Osteocyte (in vitro differentiated cells): ENCODE results near the gene IL1RAPL2. TPM values are rescaled to one million over a fixed set of nuclear protein-coding genes. Genes with fewer than 3 reads are reported as not detected.

Experiments used
- DNase-seq: peaks from one replicate; pipeline ENCODE4 v3.0.0; 2021; ENCODE audit warnings: mixed read lengths; ENCODE audit not compliant: unreplicated experiment; ENCODE audit errors: extremely low spot score
- H3K27ac Mint-ChIP-seq: one replicate; pipeline ENCODE4 v1.8.0; 2021; ENCODE audit warnings: mild to moderate bottlenecking, mixed read lengths; ENCODE audit not compliant: unreplicated experiment
- H3K27me3 Mint-ChIP-seq: one replicate; pipeline ENCODE4 v1.8.0; 2021; ENCODE audit warnings: mixed read lengths; ENCODE audit not compliant: unreplicated experiment
- H3K36me3 Mint-ChIP-seq: one replicate; pipeline ENCODE4 v1.8.0; 2021; ENCODE audit warnings: mixed read lengths; ENCODE audit not compliant: unreplicated experiment
- H3K4me1 Mint-ChIP-seq: one replicate; pipeline ENCODE4 v1.8.0; 2021; ENCODE audit warnings: mixed read lengths; ENCODE audit not compliant: unreplicated experiment
- H3K4me3 Mint-ChIP-seq: one replicate; pipeline ENCODE4 v1.8.0; 2021; ENCODE audit warnings: mild to moderate bottlenecking, moderate library complexity, mixed read lengths; ENCODE audit not compliant: unreplicated experiment
- H3K9me3 Mint-ChIP-seq: one replicate; pipeline ENCODE4 v1.8.0; 2021; ENCODE audit warnings: mixed read lengths; ENCODE audit not compliant: unreplicated experiment
- CTCF ChIP-seq: fragments of 200-600 bp; sonication (generic); IDR thresholded peaks from 2 replicates; pipeline ENCODE4 v1.5.0; 2021; ENCODE audit warnings: antibody characterized with exemption, mild to moderate bottlenecking, moderate library complexity
- total RNA-seq: library from RNA; stranded (reverse); gene quantifications from 2 replicates; pipeline ENCODE4 v1.2.1, GENCODE V29; 2021

Gene IL1RAPL2
- total RNA-seq, 1 donor from 2014 or later = not detected

- Mint-ChIP-seq H3K36me3 (no peaks in the 10 kb centered on the region), H3K4me3 (no peak overlapping the region), H3K27ac (no peak overlapping the region), H3K27me3 (no peaks in the 10 kb centered on the region), H3K4me1 (no peaks in the 10 kb centered on the region), H3K9me3 (no peaks in the 10 kb centered on the region)
- DNase-seq = no peak
- TF ChIP-seq CTCF = no peak
These were observed 1178.3 kb downstream of the IL1RAPL2 start for GRCh38 chrX:105744291-105744690.

- DNase-seq = no peak
- TF ChIP-seq CTCF = no peak
- no peaks in the 10 kb centered on the region for H3K9me3 Mint-ChIP-seq
- H3K4me1 Mint-ChIP-seq = no peaks in the 10 kb centered on the region
- H3K27me3 Mint-ChIP-seq = no peaks in the 10 kb centered on the region
- H3K36me3 Mint-ChIP-seq = no peaks in the 10 kb centered on the region
- no peak overlapping the region for H3K4me3 Mint-ChIP-seq
- H3K27ac Mint-ChIP-seq = no peak overlapping the region
These were observed 1178.9 kb downstream of the IL1RAPL2 start for GRCh38 chrX:105744946-105745345.

- no peak for DNase-seq
- Mint-ChIP-seq H3K9me3 (no peaks in the 10 kb centered on the region), H3K27ac (no peak overlapping the region), H3K4me1 (no peaks in the 10 kb centered on the region), H3K27me3 (no peaks in the 10 kb centered on the region), H3K36me3 (no peaks in the 10 kb centered on the region), H3K4me3 (no peak overlapping the region)
- TF ChIP-seq CTCF = no peak
These were observed 1179.9 kb downstream of the IL1RAPL2 start for GRCh38 chrX:105745863-105746262.

GRCh38 chrX:105752338-105752956 lies 1186.4 kb downstream of the IL1RAPL2 start:
- DNase-seq = no peak
- no peaks in the 10 kb centered on the region for H3K4me1 Mint-ChIP-seq
- H3K27me3 Mint-ChIP-seq = no peaks in the 10 kb centered on the region
- H3K4me3 Mint-ChIP-seq = no peak overlapping the region
- no peaks in the 10 kb centered on the region for H3K9me3 Mint-ChIP-seq
- no peak overlapping the region for H3K27ac Mint-ChIP-seq
- no peaks in the 10 kb centered on the region for H3K36me3 Mint-ChIP-seq
- TF ChIP-seq CTCF = no peak

GRCh38 chrX:105753411-105753810 lies 1187.4 kb downstream of the IL1RAPL2 start:
- no peaks in the 10 kb centered on the region for H3K27me3 Mint-ChIP-seq
- no peak overlapping the region for H3K4me3 Mint-ChIP-seq
- TF ChIP-seq CTCF = no peak
- no peaks in the 10 kb centered on the region for H3K9me3 Mint-ChIP-seq
- H3K4me1 Mint-ChIP-seq = no peaks in the 10 kb centered on the region
- H3K27ac Mint-ChIP-seq = no peak overlapping the region
- DNase-seq = no peak
- no peaks in the 10 kb centered on the region for H3K36me3 Mint-ChIP-seq
